Measurements from ENCODE around the gene TAF9.
"Not testable (repeated sequence)": the region's sequence is repeated elsewhere in the genome, so short reads cannot be mapped to it uniquely, and the experiment has no call there.

TAF9 gene

DNA sequence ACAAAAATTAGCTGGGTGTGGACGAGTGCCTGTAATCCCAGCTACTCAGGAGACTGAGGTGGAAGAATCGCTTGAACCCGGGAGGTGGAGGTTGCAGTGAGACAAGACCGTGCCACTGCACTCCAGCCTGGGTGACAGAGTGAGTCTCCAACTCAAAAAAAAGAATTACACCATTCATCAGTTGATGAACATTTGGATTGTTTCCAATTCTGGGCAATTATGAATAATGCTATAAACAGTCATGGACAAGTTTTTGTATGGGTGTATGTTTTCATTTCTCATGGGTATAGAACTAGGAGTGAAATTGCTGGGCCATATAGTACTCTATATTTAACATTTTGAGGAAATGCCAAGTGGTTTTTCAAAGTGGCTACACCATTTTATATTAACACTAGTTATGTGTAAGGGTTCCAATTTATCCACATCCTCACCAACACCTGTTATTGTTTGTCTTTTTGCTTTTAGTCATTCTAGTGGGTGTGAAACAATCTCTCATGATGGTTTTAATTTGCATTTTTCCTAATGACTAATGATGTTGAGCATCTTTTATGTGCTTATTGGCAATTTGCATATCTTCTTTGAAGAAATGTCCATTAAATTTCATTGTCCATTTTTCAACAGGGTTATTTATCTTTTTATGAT lies 27.7 kb downstream of the TAF9 start:
- TF ChIP-seq SNAI2 (CRISPR knock-in tag; IDR thresholded peaks at IDR 0.05) (no peak), ARNTL (CRISPR knock-in tag; IDR thresholded peaks at IDR 0.05; ENCODE audit: borderline replicate concordance, low read depth) (no peak)
- TF ChIP-seq, protein P1, sequence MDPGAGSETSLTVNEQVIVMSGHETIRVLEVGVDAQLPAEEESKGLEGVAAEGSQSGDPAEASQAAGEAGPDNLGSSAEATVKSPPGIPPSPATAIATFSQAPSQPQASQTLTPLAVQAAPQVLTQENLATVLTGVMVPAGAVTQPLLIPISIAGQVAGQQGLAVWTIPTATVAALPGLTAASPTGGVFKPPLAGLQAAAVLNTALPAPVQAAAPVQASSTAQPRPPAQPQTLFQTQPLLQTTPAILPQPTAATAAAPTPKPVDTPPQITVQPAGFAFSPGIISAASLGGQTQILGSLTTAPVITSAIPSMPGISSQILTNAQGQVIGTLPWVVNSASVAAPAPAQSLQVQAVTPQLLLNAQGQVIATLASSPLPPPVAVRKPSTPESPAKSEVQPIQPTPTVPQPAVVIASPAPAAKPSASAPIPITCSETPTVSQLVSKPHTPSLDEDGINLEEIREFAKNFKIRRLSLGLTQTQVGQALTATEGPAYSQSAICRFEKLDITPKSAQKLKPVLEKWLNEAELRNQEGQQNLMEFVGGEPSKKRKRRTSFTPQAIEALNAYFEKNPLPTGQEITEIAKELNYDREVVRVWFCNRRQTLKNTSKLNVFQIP (CRISPR knock-in tag; IDR thresholded peaks at IDR 0.05; ENCODE audit: borderline replicate concordance, low read depth), result no peak
- ATAC-seq, result no peak

DNA sequence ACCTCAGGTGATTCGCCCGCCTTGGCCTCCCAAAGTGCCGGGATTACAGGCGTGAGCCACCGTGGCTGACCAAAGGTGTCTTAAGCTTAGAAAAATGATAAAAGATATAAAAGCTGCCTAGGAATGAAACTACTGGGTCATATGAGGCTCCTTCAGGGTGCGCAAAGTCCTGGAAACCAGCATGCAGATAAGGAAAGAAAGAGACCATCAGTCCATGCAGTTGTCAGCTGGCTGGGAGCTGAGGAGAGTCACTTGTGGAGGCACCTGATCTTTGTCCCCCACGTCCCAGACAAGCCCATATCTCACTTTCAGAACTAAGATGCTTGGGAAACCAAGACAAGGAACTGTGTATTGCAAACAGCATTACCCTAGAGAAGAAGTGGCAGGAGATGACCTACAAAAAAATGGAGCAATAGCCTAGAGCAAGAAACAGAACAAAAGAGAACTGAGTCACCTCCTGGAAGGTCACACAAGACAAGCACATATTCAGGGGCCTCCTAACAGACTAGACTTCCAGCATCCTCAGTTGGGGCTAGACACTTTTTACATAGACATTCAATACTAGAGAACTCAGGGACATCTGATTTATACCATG lies 33.9 kb downstream of the TAF9 start:
- no peak for ATAC-seq
- no peak for TF ChIP-seq SNAI2 (CRISPR knock-in tag; IDR thresholded peaks at IDR 0.05)
- TF ChIP-seq TCF4 (CRISPR knock-in tag; IDR thresholded peaks at IDR 0.05; ENCODE audit: borderline replicate concordance), result no peak
- no peak for TF ChIP-seq BACH2 (CRISPR knock-in tag; IDR thresholded peaks at IDR 0.05; ENCODE audit: borderline replicate concordance)
- no peak for TF ChIP-seq ZNF565 (CRISPR knock-in tag; conservative IDR thresholded peaks at IDR 0.05; ENCODE audit: low read depth)
- TF ChIP-seq ZNF8 (CRISPR knock-in tag; IDR thresholded peaks at IDR 0.05), result no peak
- TF ChIP-seq, protein P2, sequence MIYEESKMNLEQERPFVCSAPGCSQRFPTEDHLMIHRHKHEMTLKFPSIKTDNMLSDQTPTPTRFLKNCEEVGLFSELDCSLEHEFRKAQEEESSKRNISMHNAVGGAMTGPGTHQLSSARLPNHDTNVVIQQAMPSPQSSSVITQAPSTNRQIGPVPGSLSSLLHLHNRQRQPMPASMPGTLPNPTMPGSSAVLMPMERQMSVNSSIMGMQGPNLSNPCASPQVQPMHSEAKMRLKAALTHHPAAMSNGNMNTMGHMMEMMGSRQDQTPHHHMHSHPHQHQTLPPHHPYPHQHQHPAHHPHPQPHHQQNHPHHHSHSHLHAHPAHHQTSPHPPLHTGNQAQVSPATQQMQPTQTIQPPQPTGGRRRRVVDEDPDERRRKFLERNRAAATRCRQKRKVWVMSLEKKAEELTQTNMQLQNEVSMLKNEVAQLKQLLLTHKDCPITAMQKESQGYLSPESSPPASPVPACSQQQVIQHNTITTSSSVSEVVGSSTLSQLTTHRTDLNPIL (CRISPR knock-in tag; IDR thresholded peaks at IDR 0.05; ENCODE audit: low read depth), result no peak
- TF ChIP-seq RARB (CRISPR knock-in tag; IDR thresholded peaks at IDR 0.05), result no peak

DNA sequence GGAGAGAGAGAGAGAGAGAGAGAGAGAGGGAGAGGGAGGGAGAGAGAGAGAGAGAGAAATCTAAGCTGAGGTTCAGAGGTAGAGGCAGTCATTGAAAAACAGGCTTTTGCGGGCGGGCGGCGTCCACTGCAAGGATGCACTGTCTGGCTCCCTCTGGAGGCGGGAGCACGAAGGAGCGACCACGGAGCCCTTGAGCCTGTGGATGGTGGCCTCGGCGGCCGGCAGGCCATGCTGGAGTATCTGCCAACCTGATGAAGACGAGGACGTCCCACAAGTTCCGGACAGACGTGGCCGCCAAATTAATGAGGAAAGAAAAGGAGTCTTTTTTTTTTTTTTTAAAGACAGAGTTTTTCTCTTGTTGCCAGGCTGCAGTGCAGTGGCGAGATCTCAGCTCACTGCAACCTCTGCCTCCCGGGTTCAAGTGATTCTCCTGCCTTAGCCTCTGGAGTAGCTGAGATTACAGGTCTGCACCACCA lies 34.5 kb downstream of the TAF9 start:
- no peak for TF ChIP-seq BACH2 (CRISPR knock-in tag; IDR thresholded peaks at IDR 0.05; ENCODE audit: borderline replicate concordance)
- peak; percentile 94 for ATAC-seq

DNA sequence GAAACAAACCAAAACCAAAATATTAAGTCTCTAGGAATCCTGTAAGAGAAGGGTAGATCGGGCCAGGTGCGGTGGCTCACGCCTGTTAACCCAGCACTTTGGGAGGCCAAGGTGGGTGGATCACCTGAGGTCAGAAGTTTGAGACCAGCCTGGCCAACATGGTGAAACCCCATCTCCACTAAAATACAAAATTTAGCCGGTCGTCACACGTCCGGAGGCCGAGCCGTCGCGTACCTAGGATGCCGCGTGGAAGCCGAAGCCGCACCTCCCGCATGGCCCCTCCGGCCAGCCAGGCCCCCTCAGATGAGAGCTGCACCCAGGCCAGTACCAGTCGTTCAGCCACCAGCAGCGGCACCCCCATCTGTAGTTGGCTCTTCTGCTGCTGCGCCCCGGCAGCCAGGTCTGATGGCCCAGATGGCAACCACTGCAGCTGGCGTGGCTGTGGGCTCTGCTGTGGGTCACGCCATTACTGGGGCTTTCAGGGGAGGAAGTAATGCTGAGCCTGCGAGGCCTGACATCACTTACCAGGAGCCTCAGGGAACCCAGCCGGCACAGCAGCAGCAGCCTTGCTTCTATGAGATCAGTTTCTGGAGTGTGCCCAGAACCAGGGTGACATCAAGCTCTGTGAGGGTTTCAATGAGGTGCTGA lies 35.5 kb downstream of the TAF9 start:
- ATAC-seq, result not testable (repeated sequence)

DNA sequence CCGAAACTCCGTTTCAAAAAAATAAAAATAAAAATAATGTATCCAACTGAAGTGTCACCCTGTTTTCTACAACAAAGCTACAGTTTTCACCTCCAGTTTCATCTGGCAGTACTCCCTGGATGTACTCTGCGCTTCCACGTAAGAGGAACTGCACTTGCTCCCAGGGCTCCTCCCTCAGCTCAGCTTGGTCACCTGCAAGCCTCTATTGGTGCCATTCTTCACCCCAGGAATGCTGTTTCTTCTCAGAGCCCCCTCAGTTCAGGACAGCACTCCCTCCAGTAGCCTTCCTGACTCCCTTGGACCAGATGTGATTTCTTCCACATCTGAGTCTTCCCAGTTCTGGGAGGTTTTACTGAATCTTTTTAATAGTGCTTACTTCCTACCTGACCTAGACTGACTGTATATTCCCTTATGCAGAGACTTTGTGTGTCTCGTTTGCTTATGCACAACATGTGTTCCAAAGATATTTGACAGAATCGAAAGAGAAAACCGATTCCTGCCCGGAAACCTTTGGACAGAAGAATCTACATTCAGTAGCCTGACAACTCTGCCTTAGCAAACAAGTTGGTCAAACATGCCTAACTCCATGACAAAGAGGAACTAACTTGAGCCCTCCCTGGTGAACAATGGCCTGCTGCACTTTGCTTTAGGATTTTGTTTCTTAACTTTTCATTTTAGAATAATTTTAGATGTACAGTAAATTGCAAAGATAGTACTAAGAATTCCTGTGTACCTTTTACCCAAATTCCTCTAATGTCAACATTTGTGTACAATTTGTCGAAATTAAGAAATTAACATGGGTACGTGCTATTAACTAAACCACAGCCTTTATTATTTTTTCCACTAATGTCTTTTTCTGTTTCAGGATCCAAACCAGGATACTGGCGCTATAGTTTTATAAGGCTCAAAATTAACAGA lies 37.5 kb downstream of the TAF9 start:
- ATAC-seq, result no peak
- TF ChIP-seq, protein P3, sequence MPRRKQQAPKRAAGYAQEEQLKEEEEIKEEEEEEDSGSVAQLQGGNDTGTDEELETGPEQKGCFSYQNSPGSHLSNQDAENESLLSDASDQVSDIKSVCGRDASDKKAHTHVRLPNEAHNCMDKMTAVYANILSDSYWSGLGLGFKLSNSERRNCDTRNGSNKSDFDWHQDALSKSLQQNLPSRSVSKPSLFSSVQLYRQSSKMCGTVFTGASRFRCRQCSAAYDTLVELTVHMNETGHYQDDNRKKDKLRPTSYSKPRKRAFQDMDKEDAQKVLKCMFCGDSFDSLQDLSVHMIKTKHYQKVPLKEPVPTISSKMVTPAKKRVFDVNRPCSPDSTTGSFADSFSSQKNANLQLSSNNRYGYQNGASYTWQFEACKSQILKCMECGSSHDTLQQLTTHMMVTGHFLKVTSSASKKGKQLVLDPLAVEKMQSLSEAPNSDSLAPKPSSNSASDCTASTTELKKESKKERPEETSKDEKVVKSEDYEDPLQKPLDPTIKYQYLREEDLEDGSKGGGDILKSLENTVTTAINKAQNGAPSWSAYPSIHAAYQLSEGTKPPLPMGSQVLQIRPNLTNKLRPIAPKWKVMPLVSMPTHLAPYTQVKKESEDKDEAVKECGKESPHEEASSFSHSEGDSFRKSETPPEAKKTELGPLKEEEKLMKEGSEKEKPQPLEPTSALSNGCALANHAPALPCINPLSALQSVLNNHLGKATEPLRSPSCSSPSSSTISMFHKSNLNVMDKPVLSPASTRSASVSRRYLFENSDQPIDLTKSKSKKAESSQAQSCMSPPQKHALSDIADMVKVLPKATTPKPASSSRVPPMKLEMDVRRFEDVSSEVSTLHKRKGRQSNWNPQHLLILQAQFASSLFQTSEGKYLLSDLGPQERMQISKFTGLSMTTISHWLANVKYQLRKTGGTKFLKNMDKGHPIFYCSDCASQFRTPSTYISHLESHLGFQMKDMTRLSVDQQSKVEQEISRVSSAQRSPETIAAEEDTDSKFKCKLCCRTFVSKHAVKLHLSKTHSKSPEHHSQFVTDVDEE (CRISPR knock-in tag; IDR thresholded peaks at IDR 0.05), result no peak
- TF ChIP-seq ISL1 (CRISPR knock-in tag; IDR thresholded peaks at IDR 0.05), result no peak
- TF ChIP-seq, protein P4, sequence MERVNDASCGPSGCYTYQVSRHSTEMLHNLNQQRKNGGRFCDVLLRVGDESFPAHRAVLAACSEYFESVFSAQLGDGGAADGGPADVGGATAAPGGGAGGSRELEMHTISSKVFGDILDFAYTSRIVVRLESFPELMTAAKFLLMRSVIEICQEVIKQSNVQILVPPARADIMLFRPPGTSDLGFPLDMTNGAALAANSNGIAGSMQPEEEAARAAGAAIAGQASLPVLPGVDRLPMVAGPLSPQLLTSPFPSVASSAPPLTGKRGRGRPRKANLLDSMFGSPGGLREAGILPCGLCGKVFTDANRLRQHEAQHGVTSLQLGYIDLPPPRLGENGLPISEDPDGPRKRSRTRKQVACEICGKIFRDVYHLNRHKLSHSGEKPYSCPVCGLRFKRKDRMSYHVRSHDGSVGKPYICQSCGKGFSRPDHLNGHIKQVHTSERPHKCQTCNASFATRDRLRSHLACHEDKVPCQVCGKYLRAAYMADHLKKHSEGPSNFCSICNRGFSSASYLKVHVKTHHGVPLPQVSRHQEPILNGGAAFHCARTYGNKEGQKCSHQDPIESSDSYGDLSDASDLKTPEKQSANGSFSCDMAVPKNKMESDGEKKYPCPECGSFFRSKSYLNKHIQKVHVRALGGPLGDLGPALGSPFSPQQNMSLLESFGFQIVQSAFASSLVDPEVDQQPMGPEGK (CRISPR knock-in tag; IDR thresholded peaks at IDR 0.05; ENCODE audit: borderline replicate concordance), result no peak
- no peak for TF ChIP-seq ARNTL (CRISPR knock-in tag; IDR thresholded peaks at IDR 0.05; ENCODE audit: borderline replicate concordance, low read depth)
- TF ChIP-seq ZC3H10 (CRISPR knock-in tag; IDR thresholded peaks at IDR 0.05), result no peak
- TF ChIP-seq, protein P5, sequence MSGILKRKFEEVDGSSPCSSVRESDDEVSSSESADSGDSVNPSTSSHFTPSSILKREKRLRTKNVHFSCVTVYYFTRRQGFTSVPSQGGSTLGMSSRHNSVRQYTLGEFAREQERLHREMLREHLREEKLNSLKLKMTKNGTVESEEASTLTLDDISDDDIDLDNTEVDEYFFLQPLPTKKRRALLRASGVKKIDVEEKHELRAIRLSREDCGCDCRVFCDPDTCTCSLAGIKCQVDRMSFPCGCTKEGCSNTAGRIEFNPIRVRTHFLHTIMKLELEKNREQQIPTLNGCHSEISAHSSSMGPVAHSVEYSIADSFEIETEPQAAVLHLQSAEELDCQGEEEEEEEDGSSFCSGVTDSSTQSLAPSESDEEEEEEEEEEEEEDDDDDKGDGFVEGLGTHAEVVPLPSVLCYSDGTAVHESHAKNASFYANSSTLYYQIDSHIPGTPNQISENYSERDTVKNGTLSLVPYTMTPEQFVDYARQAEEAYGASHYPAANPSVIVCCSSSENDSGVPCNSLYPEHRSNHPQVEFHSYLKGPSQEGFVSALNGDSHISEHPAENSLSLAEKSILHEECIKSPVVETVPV (CRISPR knock-in tag; IDR thresholded peaks at IDR 0.05), result no peak
- TF ChIP-seq, protein P1 (CRISPR knock-in tag; IDR thresholded peaks at IDR 0.05; ENCODE audit: borderline replicate concordance, low read depth), result no peak
- no peak for TF ChIP-seq ZFP30 (CRISPR knock-in tag; IDR thresholded peaks at IDR 0.05)
- no peak for TF ChIP-seq BACH2 (CRISPR knock-in tag; IDR thresholded peaks at IDR 0.05; ENCODE audit: borderline replicate concordance)
- no peak for TF ChIP-seq RARB (CRISPR knock-in tag; IDR thresholded peaks at IDR 0.05)
- TF ChIP-seq, protein P2 (CRISPR knock-in tag; IDR thresholded peaks at IDR 0.05; ENCODE audit: low read depth), result no peak
- no peak for TF ChIP-seq OSR1 (CRISPR knock-in tag; IDR thresholded peaks at IDR 0.05)
- TF ChIP-seq GLIS3 (CRISPR knock-in tag; IDR thresholded peaks at IDR 0.05), result no peak

Data from SK-N-SH treated with all-trans-retinoic acid at 6 μM for 48 hours (cell line).